IPS DF 6.9 (cell line): ENCODE measurements around the gene DLX3.
A peak's percentile ranks its signal among the peaks of the same experiment; 100 is the strongest.

Experiments
- DNase-seq: peaks from one replicate; pipeline ENCODE4 v3.0.0-alpha.2; 2013; ENCODE audit warnings: low read depth, low spot score
- H3K27ac ChIP-seq: one replicate; pipeline ENCODE4 v1.5.1; 2013; ENCODE audit warnings: low read length, control low read depth
- H3K27me3 ChIP-seq: 2 replicates; pipeline ENCODE4 v1.6.1; 2013; ENCODE audit warnings: mild to moderate bottlenecking, low read length; ENCODE audit not compliant: control insufficient read depth, insufficient read depth
- H3K36me3 ChIP-seq: 2 replicates; pipeline ENCODE4 v1.6.1; 2013; ENCODE audit warnings: low read length; ENCODE audit not compliant: control insufficient read depth, insufficient read depth
- H3K4me1 ChIP-seq: 2 replicates; pipeline ENCODE4 v1.6.1; 2013; ENCODE audit warnings: low read length; ENCODE audit not compliant: control insufficient read depth, insufficient read depth
- H3K4me3 ChIP-seq: 2 replicates; pipeline ENCODE4 v1.5.1; 2013; ENCODE audit warnings: mild to moderate bottlenecking, low read length
- H3K9me3 ChIP-seq: 2 replicates; pipeline ENCODE4 v1.6.1; 2013; ENCODE audit warnings: low read length, inconsistent platforms; ENCODE audit not compliant: control insufficient read depth, insufficient read depth
- WGBS: extraction: QIAGEN DNeasy Blood & Tissue Kit; methylation state at CpG from one replicate; pipeline ENCODE4 v1.1.7; 2013; ENCODE audit warnings: mixed read lengths, missing lambda C conversion rate; ENCODE audit not compliant: insufficient read length, insufficient coverage; 5-methylcytosine and 5-hydroxymethylcytosine counted together

DLX3 gene

DNA sequence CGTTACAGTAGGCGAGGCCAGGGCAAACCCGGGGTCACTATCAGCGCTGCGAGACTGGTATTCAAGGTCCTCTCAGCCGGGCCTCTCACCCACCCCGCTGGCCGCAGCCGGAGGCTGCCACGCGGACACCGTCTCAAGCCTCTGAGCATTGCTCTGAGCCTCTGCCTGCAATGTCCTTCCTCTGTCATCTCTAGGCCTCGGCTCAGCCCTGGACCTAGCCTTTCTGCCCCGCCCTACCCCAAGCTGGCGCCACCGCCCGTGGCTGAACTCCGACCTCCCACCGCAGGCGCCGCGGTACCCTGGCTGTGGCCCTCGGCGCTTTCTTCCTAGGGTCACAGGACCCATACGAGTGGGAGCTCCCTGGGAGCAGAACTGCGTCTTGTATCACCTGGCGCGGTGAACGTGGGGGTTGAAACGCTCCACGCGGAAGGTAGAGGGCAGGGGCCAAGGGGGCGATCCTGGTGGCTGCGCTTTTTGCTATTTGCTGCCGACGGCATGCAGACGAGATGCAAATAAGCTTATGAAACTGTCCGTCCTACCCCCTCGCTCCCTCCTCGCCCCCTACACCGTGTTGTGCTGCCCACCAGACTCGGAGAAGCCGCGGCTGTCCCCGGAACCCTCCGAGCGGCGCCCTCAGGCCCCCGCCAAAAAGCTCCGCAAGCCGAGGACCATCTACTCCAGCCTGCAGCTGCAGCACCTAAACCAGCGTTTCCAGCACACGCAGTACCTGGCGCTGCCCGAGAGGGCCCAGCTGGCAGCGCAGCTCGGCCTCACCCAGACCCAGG is 22.3 kb downstream of the DLX3 start:
- H3K4me3 ChIP-seq: no peak overlapping the region; the same call in 1 of the 2 replicates

DNA sequence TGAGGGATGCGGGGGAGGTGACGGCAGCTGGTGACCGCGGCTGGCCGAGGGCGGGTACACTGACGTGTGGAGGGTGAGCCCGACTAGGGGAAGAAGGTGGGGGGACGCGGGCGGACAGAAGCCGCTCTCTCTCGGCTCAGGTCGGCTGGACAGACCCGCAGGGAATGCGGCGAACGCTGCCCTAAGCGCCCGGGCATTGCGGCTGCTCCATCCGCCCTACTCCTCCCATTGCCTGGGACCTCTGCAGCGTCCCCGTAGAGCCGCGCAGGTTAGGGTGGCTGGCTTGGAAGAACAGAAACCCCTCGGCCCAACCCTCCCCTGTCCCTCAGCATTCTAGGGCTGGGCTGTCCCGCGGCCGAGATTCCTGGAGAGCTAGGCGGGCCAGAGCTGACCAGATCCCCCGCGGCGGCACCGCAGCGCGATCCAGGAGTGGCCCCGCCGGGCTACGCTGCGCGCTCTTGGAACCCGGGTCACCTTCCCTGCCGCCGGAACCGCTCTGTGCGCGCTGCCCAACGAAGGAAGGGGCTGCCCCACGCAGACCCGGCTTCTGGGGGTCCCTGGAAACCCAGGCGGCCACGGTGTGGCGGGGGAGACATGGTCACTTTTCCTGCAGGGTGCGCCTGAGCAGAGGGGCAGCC is 23.1 kb downstream of the DLX3 start:
- H3K27ac ChIP-seq: no peak overlapping the region
- DNase-seq: no peak
- no peaks in the 10 kb centered on the region for H3K9me3 ChIP-seq
- no CpG with 5 or more reads among the region's 55 CpGs for WGBS
- no peaks in the 10 kb centered on the region; the same call in 1 of the 2 replicates for H3K36me3 ChIP-seq
- peaks cover 9% of the 10 kb centered on the region; the same call in 1 of the 2 replicates for H3K4me1 ChIP-seq
- no peak overlapping the region for H3K4me3 ChIP-seq
- peaks cover 76% of the 10 kb centered on the region for H3K27me3 ChIP-seq

More for the DNA sequence above, 22.3 kb downstream of the DLX3 start:
- Histone ChIP-seq H3K4me1 (peaks cover 9% of the 10 kb centered on the region; the same call in 1 of the 2 replicates), H3K27me3 (peaks cover 68% of the 10 kb centered on the region), H3K36me3 (no peaks in the 10 kb centered on the region; the same call in 1 of the 2 replicates), H3K27ac (no peak overlapping the region), H3K9me3 (no peaks in the 10 kb centered on the region)
- DNase-seq: no peak
- WGBS: no CpG with 5 or more reads among the region's 57 CpGs

DNA sequence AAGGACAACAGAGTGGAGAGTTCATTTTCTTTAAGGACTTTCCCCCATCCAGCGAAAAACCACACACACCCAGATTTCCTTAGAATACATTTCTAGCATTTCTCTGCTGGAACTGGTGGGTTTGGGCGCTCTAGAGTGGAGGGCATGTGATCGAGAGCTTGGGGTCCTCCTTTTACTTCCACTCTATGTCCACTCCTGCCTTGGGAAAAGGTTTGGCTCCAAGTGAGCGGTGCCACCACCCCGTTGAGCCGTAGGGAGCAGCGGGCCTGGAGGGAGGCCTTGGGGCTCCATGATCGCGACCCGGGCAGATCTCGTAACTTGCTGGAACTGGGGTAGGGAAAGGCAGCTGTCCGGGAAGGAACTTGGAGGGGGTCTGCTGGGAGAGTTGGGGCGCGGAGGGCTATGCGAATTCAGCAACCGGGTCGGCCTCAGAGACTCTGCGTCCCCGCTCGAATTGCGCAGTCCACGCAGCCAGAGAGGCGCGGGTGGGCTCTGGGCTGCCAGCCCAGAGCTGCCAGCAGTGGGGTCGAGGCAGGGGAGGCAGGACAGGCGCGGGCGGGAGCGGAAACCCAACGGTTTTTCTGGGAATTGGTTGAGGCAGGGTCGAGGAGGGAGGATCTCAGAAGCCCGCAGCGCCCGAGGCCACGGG is 23.7 kb downstream of the DLX3 start:
- no peaks in the 10 kb centered on the region; the same call in 1 of the 2 replicates for H3K36me3 ChIP-seq
- H3K4me3 ChIP-seq: no peak overlapping the region
- no peak for DNase-seq
- H3K4me1 ChIP-seq: peaks cover 9% of the 10 kb centered on the region; the same call in 1 of the 2 replicates
- no CpG with 5 or more reads among the region's 35 CpGs for WGBS
- H3K9me3 ChIP-seq: no peaks in the 10 kb centered on the region
- peaks cover 82% of the 10 kb centered on the region for H3K27me3 ChIP-seq
- H3K27ac ChIP-seq: no peak overlapping the region

DNA sequence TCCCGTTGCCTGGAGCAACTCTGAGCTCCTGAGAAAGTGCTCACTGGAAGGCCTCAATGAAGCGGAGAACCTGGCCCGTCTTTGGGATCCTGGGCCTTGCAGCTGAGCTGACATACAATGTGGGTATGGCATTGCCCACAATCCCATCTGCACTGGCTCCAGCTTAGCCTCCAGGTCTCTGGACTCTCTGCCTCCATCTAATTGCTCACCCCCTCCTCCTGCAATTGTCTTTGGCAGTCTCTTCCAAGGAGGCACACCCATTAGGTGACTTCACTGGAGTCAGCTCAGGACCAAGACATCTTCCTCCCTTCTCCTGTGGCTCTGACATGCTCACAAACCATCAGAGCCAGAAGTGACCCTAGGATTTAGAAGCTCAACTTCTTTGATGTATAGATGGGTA is 24.5 kb downstream of the DLX3 start:
- no peak overlapping the region for H3K4me3 ChIP-seq
- no peaks in the 10 kb centered on the region for H3K9me3 ChIP-seq
- H3K27me3 ChIP-seq: peaks cover 88% of the 10 kb centered on the region
- DNase-seq: no peak
- WGBS: no CpG with 5 or more reads among the region's 3 CpGs
- peaks cover 8% of the 10 kb centered on the region; the same call in 1 of the 2 replicates for H3K4me1 ChIP-seq
- no peaks in the 10 kb centered on the region; the same call in 1 of the 2 replicates for H3K36me3 ChIP-seq
- no peak overlapping the region for H3K27ac ChIP-seq

DNA sequence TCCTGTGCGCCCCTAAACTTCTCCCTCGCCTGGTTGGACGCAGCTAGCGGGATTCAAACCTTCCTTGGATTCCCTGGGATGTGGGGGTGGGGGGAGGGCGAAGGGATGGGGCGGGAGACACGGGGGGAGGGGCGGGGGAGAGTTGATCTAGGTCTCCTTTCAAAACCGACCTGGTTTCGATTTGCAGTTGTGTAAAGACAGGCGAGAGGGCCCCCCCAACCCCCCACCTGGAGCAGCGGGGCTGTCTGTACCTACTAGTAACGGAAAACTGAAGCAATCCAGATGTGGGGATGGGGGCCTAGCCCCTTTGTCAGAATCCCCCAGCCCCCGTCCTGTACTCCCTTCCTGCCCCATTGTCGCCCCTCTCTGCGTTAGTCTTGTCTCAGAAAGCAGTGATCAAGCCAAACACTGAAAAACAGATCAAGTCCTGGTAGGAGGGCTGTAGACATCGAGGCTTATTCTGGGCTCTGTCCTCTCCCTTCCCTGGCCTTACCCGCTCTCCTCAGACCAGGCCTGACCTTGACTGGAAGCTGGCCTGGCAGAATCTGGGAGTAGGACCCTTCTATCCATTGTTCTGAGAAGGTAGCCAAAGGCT is 25.1 kb downstream of the DLX3 start:
- H3K27ac ChIP-seq: no peak overlapping the region
- peaks cover 6% of the 10 kb centered on the region; the same call in 1 of the 2 replicates for H3K4me1 ChIP-seq
- no peaks in the 10 kb centered on the region; the same call in 1 of the 2 replicates for H3K36me3 ChIP-seq
- peaks cover 88% of the 10 kb centered on the region for H3K27me3 ChIP-seq
- DNase-seq: no peak
- H3K4me3 ChIP-seq: peak overlapping the region; percentile 25; the same call in 1 of the 2 replicates
- no CpG with 5 or more reads among the region's 18 CpGs for WGBS
- H3K9me3 ChIP-seq: no peaks in the 10 kb centered on the region

DNA sequence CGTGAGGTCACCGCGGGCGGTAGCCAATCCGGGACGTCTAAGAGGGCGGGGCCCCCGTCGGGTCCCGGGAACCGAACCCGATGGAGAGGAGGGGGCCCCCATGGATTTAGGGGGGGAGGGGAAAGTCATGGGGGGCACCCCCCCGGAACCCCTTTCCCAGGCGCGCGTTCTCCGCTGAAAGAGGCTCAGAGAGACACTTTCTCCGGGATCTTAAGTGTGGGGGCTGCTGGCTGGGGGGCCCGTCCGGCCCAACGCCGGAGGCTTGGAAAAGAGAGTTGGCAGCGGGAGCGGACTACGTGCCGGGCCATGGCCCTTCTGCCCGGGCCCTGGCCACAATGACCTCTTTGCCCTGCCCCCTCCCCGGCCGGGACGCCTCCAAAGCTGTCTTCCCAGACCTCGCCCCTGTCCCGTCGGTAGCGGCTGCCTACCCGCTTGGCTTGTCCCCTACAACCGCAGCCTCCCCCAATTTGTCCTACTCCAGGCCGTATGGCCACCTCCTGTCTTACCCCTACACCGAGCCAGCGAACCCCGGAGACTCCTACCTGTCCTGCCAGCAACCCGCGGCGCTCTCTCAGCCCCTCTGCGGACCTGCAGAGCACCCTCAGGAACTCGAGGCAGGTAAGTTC is 25.8 kb downstream of the DLX3 start, which contains the start of gene DLX4:
DLX4 (plus strand) TSS at position 57 of the 626 bp plus-strand sequence; CDS start at position 336, 279 bp downstream.
- H3K4me3 ChIP-seq: peak within 1 kb of the TSS; percentile 25; the same call in 1 of the 2 replicates
- no CpG with 5 or more reads among the region's 45 CpGs for WGBS
- no peak for DNase-seq
- H3K4me1 ChIP-seq: peaks cover 7% of the 10 kb centered on the region; the same call in 1 of the 2 replicates
- no peaks in the 10 kb centered on the region for H3K9me3 ChIP-seq
- H3K27ac ChIP-seq: no peak within 1 kb of the TSS
- peaks cover 89% of the 10 kb centered on the region for H3K27me3 ChIP-seq
- no peaks in the 10 kb centered on the region; the same call in 1 of the 2 replicates for H3K36me3 ChIP-seq

DNA sequence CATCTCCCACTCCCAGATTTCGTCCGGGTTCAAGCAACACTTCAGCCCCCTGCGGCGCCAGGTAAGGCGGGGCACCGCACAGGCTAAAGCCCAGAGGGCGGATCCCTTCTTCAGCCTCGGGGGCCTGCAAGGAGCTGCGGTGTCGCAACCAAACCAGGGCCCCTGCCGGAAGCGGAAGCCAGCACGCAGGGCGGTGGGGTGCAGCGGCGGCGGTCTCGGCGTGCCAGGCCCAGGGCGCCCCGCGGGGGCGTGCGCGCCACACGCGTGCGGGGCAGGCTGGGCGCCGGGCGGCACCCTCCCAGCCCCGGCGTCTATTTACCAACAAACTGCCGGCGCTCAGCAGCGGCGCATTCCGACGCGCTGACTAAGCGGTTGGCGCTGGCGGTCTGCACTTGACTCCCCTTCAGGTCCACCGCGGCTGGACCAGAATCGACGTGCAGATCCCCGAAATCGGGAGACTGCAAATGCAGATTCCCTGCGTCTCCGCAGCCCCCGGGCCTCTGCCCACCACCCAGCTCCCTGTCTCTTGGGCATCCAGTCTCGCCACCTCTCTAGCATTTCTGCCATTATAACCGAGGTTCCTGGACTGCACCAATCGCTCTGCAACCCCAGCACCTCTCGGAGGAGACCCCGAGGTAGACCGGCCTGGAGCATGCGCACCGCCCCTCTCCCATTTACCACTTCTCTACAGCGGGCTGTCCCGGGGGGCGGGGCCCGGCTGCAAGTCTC is 26.5 kb downstream of the DLX3 start:
- H3K27ac ChIP-seq: no peak overlapping the region
- peaks cover 89% of the 10 kb centered on the region for H3K27me3 ChIP-seq
- no peaks in the 10 kb centered on the region for H3K9me3 ChIP-seq
- no CpG with 5 or more reads among the region's 64 CpGs for WGBS
- H3K4me1 ChIP-seq: peaks cover 7% of the 10 kb centered on the region; the same call in 1 of the 2 replicates
- peak overlapping the region; percentile 25; the same call in 1 of the 2 replicates for H3K4me3 ChIP-seq
- DNase-seq: no peak
- H3K36me3 ChIP-seq: no peaks in the 10 kb centered on the region; the same call in 1 of the 2 replicates

DNA sequence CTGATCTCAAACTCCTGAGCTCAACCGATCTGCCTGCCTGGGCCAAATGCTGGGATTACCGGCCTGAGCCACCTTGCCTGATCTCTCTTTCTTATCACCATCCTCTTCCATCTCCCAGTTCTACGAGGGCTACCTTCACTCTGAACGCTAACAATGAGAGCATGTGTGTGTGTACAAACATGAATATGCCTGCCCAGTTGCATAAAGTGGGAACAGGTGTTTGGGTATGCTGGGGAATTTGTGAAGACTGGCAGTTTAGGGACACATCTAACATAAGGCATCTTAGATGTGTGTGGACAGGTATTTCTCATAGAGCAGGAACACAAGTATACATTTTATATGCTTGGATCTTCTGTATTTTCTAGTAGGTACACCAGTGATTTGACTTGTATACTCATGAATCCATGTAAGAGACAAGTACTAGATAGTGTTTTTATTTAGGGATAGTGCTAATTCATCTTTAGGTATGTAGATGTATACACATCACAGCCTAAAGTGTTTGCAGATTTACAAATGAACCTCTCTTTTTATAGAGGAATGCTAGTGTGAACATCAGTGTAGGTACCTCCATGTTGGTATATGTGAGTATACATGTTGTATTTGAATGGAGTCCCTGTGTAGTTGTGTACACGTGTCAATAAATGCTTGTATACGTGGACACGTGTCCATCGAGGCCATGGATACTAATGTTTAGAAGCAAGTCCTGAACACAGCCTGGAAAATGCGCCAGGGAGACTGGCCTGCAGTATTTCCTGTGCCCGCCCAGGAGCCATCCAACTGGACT is 27.2 kb downstream of the DLX3 start:
- Histone ChIP-seq H3K27me3 (peaks cover 89% of the 10 kb centered on the region), H3K4me3 (no peak overlapping the region; the same call in 1 of the 2 replicates), H3K9me3 (no peaks in the 10 kb centered on the region), H3K27ac (no peak overlapping the region), H3K4me1 (peaks cover 10% of the 10 kb centered on the region; the same call in 1 of the 2 replicates), H3K36me3 (no peaks in the 10 kb centered on the region; the same call in 1 of the 2 replicates)
- no peak for DNase-seq
- WGBS: no CpG with 5 or more reads among the region's 10 CpGs
